ENCODE measurements around the gene EIF4E3. TPM values are rescaled to one million over a fixed set of nuclear protein-coding genes. Genes with fewer than 3 reads are reported as not detected.
A peak's percentile ranks its signal among the peaks of the same experiment; 100 is the strongest.

Gene EIF4E3
- total and polyA plus RNA-seq, 4 donors: 10.2 to 29.3 (median 21.9) TPM

DNA sequence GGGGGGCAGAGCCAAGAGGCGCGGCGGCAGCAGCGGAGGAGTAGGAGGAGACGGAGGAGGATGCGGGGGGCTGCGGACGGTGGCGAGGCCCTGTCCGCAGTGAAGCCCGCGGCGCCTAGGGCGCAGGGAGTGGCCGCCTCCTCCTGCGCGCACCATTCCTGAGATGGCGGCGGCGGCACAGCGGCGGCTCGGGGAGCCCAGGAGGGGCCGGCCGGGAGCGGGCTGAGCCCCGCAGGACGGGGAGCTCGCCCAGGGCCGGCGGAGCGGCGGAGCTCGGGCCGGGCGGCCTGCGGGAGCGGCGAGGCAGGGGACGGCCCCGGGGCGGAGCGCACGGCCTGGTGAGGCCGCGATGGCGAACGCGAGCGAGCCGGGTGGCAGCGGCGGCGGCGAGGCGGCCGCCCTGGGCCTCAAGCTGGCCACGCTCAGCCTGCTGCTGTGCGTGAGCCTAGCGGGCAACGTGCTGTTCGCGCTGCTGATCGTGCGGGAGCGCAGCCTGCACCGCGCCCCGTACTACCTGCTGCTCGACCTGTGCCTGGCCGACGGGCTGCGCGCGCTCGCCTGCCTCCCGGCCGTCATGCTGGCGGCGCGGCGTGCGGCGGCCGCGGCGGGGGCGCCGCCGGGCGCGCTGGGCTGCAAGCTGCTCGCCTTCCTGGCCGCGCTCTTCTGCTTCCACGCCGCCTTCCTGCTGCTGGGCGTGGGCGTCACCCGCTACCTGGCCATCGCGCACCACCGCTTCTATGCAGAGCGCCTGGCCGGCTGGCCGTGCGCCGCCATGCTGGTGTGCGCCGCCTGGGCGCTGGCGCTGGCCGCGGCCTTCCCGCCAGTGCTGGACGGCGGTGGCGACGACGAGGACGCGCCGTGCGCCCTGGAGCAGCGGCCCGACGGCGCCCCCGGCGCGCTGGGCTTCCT lies 28.8 kb upstream of the EIF4E3 start, which contains the start of gene GPR27:
Gene GPR27 (plus strand): TSS at position 155 of the 909 bp plus-strand sequence. CDS start 195 bp downstream, at position 350.
- intact Hi-C loops (cut with DNase I): no loop called here
- 1% methylated on average over 62 to 131 of the region's 131 CpGs for WGBS, 2 donors
- Histone ChIP-seq H3K4me1 (ENCODE audit: control insufficient read depth in 1 of 2, insufficient read depth in 2 of 2, low read length in 2 of 2) (no peaks in the 10 kb centered on the region), H3K9me3 (ENCODE audit: control insufficient read depth, low read length) (no peaks in the 10 kb centered on the region), H3K27me3 (ENCODE audit: control insufficient read depth in 1 of 2, insufficient read depth in 2 of 2, low read length in 1 of 2) (no peaks in the 10 kb centered on the region), H3K36me3 (ENCODE audit: control insufficient read depth in 1 of 2, insufficient read depth in 2 of 2, low read length in 1 of 2) (no peaks in the 10 kb centered on the region), H3K27ac (ENCODE audit: low read depth in 1 of 2, low read length in 2 of 2) (no peak within 1 kb of the TSS), H3K4me3 (ENCODE audit: low read length in 2 of 2) (peak within 1 kb of the TSS; percentile 57 to 66)
- DNase-seq (peak in 1 of 2 donors; percentile 78), ATAC-seq (ENCODE audit: low FRiP score) (no peak)

DNA sequence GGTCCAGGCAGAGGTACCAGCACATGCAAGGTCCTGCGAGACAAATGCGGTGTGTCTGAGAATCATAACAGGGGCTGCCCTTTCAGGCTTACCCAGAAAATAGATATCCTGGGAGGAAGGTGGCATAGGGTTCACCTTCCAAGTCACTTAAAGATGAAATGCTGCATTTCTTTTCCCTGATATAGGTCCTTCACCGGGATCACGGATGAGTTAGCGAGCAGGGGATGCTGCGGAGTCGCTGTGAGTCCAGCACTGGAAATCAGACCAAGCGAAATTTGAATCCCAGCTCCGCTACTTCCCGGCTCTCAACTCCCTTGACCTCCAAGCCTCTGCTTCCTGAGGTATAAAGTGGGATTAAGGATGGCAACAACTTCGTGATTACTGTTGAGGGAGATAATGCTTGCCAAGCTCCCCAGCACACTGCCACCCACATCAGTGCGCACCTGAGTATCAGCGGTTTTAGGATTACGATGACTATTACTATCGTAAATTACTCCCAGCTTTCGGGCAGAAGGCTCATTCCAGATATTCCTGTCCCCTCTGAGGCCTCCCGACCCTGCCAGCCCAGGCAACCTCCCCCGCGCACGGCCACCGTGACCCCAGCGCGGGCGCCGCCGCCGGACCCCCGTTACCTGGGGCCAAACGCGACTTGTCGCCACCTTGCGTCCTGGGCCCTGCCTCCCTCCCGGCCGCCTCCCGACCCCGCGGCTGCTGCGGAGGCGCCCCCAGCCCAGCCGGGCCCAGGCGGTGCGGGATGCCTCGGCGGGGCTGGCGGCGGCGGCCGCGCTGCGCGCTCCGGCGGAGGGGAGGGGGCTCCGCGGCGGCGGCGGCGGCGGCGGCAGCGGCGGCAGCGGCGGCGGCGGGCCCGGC lies 27.9 kb upstream of the EIF4E3 start:
- WGBS, 2 donors: 20 to 27% methylated on average over 50 to 68 of the region's 68 CpGs
- peak overlapping the region; percentile 57 to 66 for H3K4me3 ChIP-seq (ENCODE audit: low read length in 2 of 2)
- ATAC-seq (ENCODE audit: low FRiP score) (no peak), DNase-seq (no peak)
- no peaks in the 10 kb centered on the region for H3K27me3 ChIP-seq (ENCODE audit: control insufficient read depth in 1 of 2, insufficient read depth in 2 of 2, low read length in 1 of 2)
- no peaks in the 10 kb centered on the region for H3K9me3 ChIP-seq (ENCODE audit: control insufficient read depth, low read length)
- intact Hi-C loops (cut with DNase I): no loop called here
- no peaks in the 10 kb centered on the region for H3K4me1 ChIP-seq (ENCODE audit: control insufficient read depth in 1 of 2, insufficient read depth in 2 of 2, low read length in 2 of 2)
- H3K27ac ChIP-seq (ENCODE audit: low read depth in 1 of 2, low read length in 2 of 2): no peak overlapping the region
- H3K36me3 ChIP-seq (ENCODE audit: control insufficient read depth in 1 of 2, insufficient read depth in 2 of 2, low read length in 1 of 2): no peaks in the 10 kb centered on the region

GRCh38 chr3:71751602-71752001 lies 26.4 kb upstream of the EIF4E3 start:
- DNase-seq (no peak), ATAC-seq (ENCODE audit: low FRiP score) (no peak)
- H3K27me3 ChIP-seq (ENCODE audit: control insufficient read depth in 1 of 2, insufficient read depth in 2 of 2, low read length in 1 of 2): no peaks in the 10 kb centered on the region
- H3K36me3 ChIP-seq (ENCODE audit: control insufficient read depth in 1 of 2, insufficient read depth in 2 of 2, low read length in 1 of 2): no peaks in the 10 kb centered on the region
- 94 to 97% methylated on average over 4 of the region's 4 CpGs for WGBS, 2 donors
- no peaks in the 10 kb centered on the region for H3K9me3 ChIP-seq (ENCODE audit: control insufficient read depth, low read length)
- intact Hi-C loops (cut with DNase I): no loop called here
- H3K4me1 ChIP-seq (ENCODE audit: control insufficient read depth in 1 of 2, insufficient read depth in 2 of 2, low read length in 2 of 2): no peaks in the 10 kb centered on the region
- no peak overlapping the region for H3K27ac ChIP-seq (ENCODE audit: low read depth in 1 of 2, low read length in 2 of 2)
- H3K4me3 ChIP-seq (ENCODE audit: low read length in 2 of 2): no peak overlapping the region

DNA sequence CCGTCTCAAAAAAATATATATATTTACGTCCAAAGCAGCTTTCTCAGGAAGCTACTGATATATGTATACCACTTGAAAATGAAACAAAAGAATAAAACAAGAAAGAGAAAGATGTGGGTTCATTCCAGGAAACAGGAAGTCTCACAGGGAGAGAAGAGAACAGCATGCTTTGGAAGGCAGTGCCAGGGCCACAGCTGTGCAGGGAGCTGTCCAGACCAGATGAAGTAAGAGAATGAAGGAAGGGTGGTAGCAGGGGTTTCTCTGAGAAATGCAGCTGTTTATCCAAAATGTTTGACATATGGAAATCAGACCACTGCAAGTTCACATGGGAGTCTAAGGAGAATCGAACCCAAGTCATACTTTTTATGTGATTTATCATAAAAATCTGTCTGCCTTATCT lies 19.5 kb upstream of the EIF4E3 start:
- Histone ChIP-seq H3K27me3 (ENCODE audit: control insufficient read depth in 1 of 2, insufficient read depth in 2 of 2, low read length in 1 of 2) (no peaks in the 10 kb centered on the region), H3K9me3 (ENCODE audit: control insufficient read depth, low read length) (no peaks in the 10 kb centered on the region), H3K36me3 (ENCODE audit: control insufficient read depth in 1 of 2, insufficient read depth in 2 of 2, low read length in 1 of 2) (no peaks in the 10 kb centered on the region), H3K4me3 (ENCODE audit: low read length in 2 of 2) (no peak overlapping the region), H3K4me1 (ENCODE audit: control insufficient read depth in 1 of 2, insufficient read depth in 2 of 2, low read length in 2 of 2) (no peaks in the 10 kb centered on the region), H3K27ac (ENCODE audit: low read depth in 1 of 2, low read length in 2 of 2) (no peak overlapping the region)
- ATAC-seq (ENCODE audit: low FRiP score) (no peak), DNase-seq (no peak)
- intact Hi-C loops (cut with DNase I): no loop called here
- WGBS, 2 donors: 88 to 90% methylated on average over 3 of the region's 3 CpGs

- Histone ChIP-seq H3K9me3 (ENCODE audit: control insufficient read depth, low read length) (no peaks in the 10 kb centered on the region), H3K27me3 (ENCODE audit: control insufficient read depth in 1 of 2, insufficient read depth in 2 of 2, low read length in 1 of 2) (no peaks in the 10 kb centered on the region), H3K36me3 (ENCODE audit: control insufficient read depth in 1 of 2, insufficient read depth in 2 of 2, low read length in 1 of 2) (no peaks in the 10 kb centered on the region), H3K27ac (ENCODE audit: low read depth in 1 of 2, low read length in 2 of 2) (no peak overlapping the region), H3K4me3 (ENCODE audit: low read length in 2 of 2) (peak overlapping the region; percentile 18 to 21), H3K4me1 (ENCODE audit: control insufficient read depth in 1 of 2, insufficient read depth in 2 of 2, low read length in 2 of 2) (no peaks in the 10 kb centered on the region)
- ATAC-seq (ENCODE audit: low FRiP score) (no peak), DNase-seq (no peak)
- intact Hi-C loops (cut with DNase I): no loop called here
- 98 to 100% methylated on average over 1 of the region's 1 CpG for WGBS, 2 donors
Measured at GRCh38 chr3:71742621-71743020, 17.4 kb upstream of the EIF4E3 start.

DNA sequence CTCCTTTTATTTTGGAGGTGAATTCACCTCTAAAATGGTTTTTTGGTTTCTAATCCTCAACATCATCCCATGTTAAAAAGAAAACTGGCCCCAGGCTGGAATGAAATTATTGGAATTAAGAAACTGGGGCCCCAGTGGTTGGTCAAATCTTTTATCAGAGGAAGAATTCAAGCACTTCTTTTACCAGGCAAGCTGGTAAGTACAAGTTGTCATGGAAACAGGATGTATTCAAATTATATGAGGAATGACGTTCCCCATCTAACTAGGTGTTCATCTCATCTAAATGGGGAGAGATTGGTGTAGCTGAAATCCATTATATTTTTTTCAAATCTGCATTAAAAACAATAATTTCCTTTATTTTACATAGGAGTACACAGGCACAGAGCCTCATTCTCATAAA lies 9.7 kb upstream of the EIF4E3 start:
- DNase-seq (no peak), ATAC-seq (ENCODE audit: low FRiP score) (no peak)
- Histone ChIP-seq H3K9me3 (ENCODE audit: control insufficient read depth, low read length) (no peaks in the 10 kb centered on the region), H3K27ac (ENCODE audit: low read depth in 1 of 2, low read length in 2 of 2) (no peak overlapping the region), H3K27me3 (ENCODE audit: control insufficient read depth in 1 of 2, insufficient read depth in 2 of 2, low read length in 1 of 2) (no peaks in the 10 kb centered on the region), H3K4me1 (ENCODE audit: control insufficient read depth in 1 of 2, insufficient read depth in 2 of 2, low read length in 2 of 2) (no peaks in the 10 kb centered on the region), H3K4me3 (ENCODE audit: low read length in 2 of 2) (no peak overlapping the region), H3K36me3 (ENCODE audit: control insufficient read depth in 1 of 2, insufficient read depth in 2 of 2, low read length in 1 of 2) (no peaks in the 10 kb centered on the region)
- WGBS, 2 donors: 84% methylated on average over 1 of the region's 1 CpG
- intact Hi-C loops (cut with DNase I): loop anchor here in 1 of 2 donors (5.0 kb wide), 1 partner anchor 1087 kb away; no protein-coding TSS in a partner anchor

- intact Hi-C loops (cut with DNase I): loop anchor here in 1 of 2 donors (5.0 kb wide), 1 partner anchor 1089 kb away; no protein-coding TSS in a partner anchor
- no peaks in the 10 kb centered on the region for H3K27me3 ChIP-seq (ENCODE audit: control insufficient read depth in 1 of 2, insufficient read depth in 2 of 2, low read length in 1 of 2)
- no peaks in the 10 kb centered on the region for H3K4me1 ChIP-seq (ENCODE audit: control insufficient read depth in 1 of 2, insufficient read depth in 2 of 2, low read length in 2 of 2)
- H3K9me3 ChIP-seq (ENCODE audit: control insufficient read depth, low read length): no peaks in the 10 kb centered on the region
- 94 to 100% methylated on average over 2 of the region's 2 CpGs for WGBS, 2 donors
- no peaks in the 10 kb centered on the region for H3K36me3 ChIP-seq (ENCODE audit: control insufficient read depth in 1 of 2, insufficient read depth in 2 of 2, low read length in 1 of 2)
- no peak for DNase-seq
- H3K4me3 ChIP-seq (ENCODE audit: low read length in 2 of 2): no peak overlapping the region
- no peak for ATAC-seq (ENCODE audit: low FRiP score)
- H3K27ac ChIP-seq (ENCODE audit: low read depth in 1 of 2, low read length in 2 of 2): no peak overlapping the region
Measured at GRCh38 chr3:71733319-71733718, 8.1 kb upstream of the EIF4E3 start.

- H3K36me3 ChIP-seq (ENCODE audit: control insufficient read depth in 1 of 2, insufficient read depth in 2 of 2, low read length in 1 of 2): no peaks in the 10 kb centered on the region
- no peaks in the 10 kb centered on the region for H3K4me1 ChIP-seq (ENCODE audit: control insufficient read depth in 1 of 2, insufficient read depth in 2 of 2, low read length in 2 of 2)
- DNase-seq: no peak
- H3K27ac ChIP-seq (ENCODE audit: low read depth in 1 of 2, low read length in 2 of 2): no peak overlapping the region
- WGBS, 2 donors: 94% methylated on average over 4 of the region's 4 CpGs
- intact Hi-C loops (cut with DNase I): loop anchor here in 1 of 2 donors (5.0 kb wide), 1 partner anchor 1090 kb away; no protein-coding TSS in a partner anchor
- H3K4me3 ChIP-seq (ENCODE audit: low read length in 2 of 2): no peak overlapping the region
- H3K27me3 ChIP-seq (ENCODE audit: control insufficient read depth in 1 of 2, insufficient read depth in 2 of 2, low read length in 1 of 2): no peaks in the 10 kb centered on the region
- no peak for ATAC-seq (ENCODE audit: low FRiP score)
- H3K9me3 ChIP-seq (ENCODE audit: control insufficient read depth, low read length): no peaks in the 10 kb centered on the region
Measured at GRCh38 chr3:71732637-71733036, 7.4 kb upstream of the EIF4E3 start.

All from aorta (tissue), 5 donors.